ENCODE measurements around the gene ATP5PO.

GRCh38 chr21:33914188-33914587 is 1.4 kb downstream of the ATP5PO start:
- TF ChIP-seq CREM (CRISPR knock-in tag; IDR thresholded peaks at IDR 0.05) (no peak), E2F5 (CRISPR knock-in tag; IDR thresholded peaks at IDR 0.05) (no peak), CREB1 (CRISPR knock-in tag; IDR thresholded peaks at IDR 0.05) (no peak), FOXP4 (CRISPR knock-in tag; IDR thresholded peaks at IDR 0.05) (no peak), ZNF532 (CRISPR knock-in tag; IDR thresholded peaks at IDR 0.05; ENCODE audit: borderline replicate concordance) (no peak), MYBL2 (CRISPR knock-in tag; IDR thresholded peaks at IDR 0.05) (no peak), RORB (CRISPR knock-in tag; IDR thresholded peaks at IDR 0.05) (no peak), TCF7 (CRISPR knock-in tag; IDR thresholded peaks at IDR 0.05; ENCODE audit: low read depth) (no peak)
- TF ChIP-seq, protein P1, sequence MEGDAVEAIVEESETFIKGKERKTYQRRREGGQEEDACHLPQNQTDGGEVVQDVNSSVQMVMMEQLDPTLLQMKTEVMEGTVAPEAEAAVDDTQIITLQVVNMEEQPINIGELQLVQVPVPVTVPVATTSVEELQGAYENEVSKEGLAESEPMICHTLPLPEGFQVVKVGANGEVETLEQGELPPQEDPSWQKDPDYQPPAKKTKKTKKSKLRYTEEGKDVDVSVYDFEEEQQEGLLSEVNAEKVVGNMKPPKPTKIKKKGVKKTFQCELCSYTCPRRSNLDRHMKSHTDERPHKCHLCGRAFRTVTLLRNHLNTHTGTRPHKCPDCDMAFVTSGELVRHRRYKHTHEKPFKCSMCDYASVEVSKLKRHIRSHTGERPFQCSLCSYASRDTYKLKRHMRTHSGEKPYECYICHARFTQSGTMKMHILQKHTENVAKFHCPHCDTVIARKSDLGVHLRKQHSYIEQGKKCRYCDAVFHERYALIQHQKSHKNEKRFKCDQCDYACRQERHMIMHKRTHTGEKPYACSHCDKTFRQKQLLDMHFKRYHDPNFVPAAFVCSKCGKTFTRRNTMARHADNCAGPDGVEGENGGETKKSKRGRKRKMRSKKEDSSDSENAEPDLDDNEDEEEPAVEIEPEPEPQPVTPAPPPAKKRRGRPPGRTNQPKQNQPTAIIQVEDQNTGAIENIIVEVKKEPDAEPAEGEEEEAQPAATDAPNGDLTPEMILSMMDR (IDR thresholded peaks at IDR 0.05) = no peak
- TF ChIP-seq, protein P2, sequence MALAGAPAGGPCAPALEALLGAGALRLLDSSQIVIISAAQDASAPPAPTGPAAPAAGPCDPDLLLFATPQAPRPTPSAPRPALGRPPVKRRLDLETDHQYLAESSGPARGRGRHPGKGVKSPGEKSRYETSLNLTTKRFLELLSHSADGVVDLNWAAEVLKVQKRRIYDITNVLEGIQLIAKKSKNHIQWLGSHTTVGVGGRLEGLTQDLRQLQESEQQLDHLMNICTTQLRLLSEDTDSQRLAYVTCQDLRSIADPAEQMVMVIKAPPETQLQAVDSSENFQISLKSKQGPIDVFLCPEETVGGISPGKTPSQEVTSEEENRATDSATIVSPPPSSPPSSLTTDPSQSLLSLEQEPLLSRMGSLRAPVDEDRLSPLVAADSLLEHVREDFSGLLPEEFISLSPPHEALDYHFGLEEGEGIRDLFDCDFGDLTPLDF (CRISPR knock-in tag; IDR thresholded peaks at IDR 0.05) = no peak
- TF ChIP-seq, protein P3, sequence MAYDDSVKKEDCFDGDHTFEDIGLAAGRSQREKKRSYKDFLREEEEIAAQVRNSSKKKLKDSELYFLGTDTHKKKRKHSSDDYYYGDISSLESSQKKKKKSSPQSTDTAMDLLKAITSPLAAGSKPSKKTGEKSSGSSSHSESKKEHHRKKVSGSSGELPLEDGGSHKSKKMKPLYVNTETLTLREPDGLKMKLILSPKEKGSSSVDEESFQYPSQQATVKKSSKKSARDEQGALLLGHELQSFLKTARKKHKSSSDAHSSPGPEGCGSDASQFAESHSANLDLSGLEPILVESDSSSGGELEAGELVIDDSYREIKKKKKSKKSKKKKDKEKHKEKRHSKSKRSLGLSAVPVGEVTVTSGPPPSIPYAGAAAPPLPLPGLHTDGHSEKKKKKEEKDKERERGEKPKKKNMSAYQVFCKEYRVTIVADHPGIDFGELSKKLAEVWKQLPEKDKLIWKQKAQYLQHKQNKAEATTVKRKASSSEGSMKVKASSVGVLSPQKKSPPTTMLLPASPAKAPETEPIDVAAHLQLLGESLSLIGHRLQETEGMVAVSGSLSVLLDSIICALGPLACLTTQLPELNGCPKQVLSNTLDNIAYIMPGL (CRISPR knock-in tag; IDR thresholded peaks at IDR 0.05) = no peak

All from WTC11 (cell line).